ENCODE measurements around the gene CDHR4.
"Not testable (repeated sequence)": the region's sequence is repeated elsewhere in the genome, so short reads cannot be mapped to it uniquely, and the experiment has no call there.

CDHR4 gene

GRCh38 chr3:49779358-49780079 is 20.2 kb downstream of the CDHR4 start:
- no peak for DNase-seq

- not testable (repeated sequence) for DNase-seq
These were observed 23.6 kb downstream of the CDHR4 start for GRCh38 chr3:49776101-49776500.

- no peak for DNase-seq
These were observed 24.1 kb downstream of the CDHR4 start for GRCh38 chr3:49775538-49775937.

GRCh38 chr3:49772703-49773102 is 27.0 kb downstream of the CDHR4 start:
- DNase-seq: no peak

- no peak for DNase-seq
These were observed 28.2 kb downstream of the CDHR4 start for GRCh38 chr3:49771340-49771938.

GRCh38 chr3:49769926-49770325 is 29.7 kb downstream of the CDHR4 start:
- no peak for DNase-seq

- DNase-seq: no peak
These were observed 30.3 kb downstream of the CDHR4 start for GRCh38 chr3:49769286-49769915.

GRCh38 chr3:49763981-49764380 is 35.7 kb downstream of the CDHR4 start:
- no peak for DNase-seq

GRCh38 chr3:49761661-49762060 is 38.0 kb downstream of the CDHR4 start:
- no peak for DNase-seq

GRCh38 chr3:49759226-49759625 is 40.4 kb downstream of the CDHR4 start:
- DNase-seq: no peak

- DNase-seq: no peak
These were observed 42.5 kb downstream of the CDHR4 start for GRCh38 chr3:49757197-49757596.

GRCh38 chr3:49756036-49756435 is 43.6 kb downstream of the CDHR4 start:
- DNase-seq: no peak

- no peak for DNase-seq
These were observed 45.1 kb downstream of the CDHR4 start for GRCh38 chr3:49754536-49754935.

GRCh38 chr3:49751501-49751900 is 48.2 kb downstream of the CDHR4 start:
- DNase-seq: no peak

- no peak for DNase-seq
These were observed 49.6 kb downstream of the CDHR4 start for GRCh38 chr3:49750056-49750455.

GRCh38 chr3:49748874-49749273 is 50.8 kb downstream of the CDHR4 start:
- DNase-seq: not testable (repeated sequence)

GRCh38 chr3:49747792-49748480 is 51.7 kb downstream of the CDHR4 start:
- no peak for DNase-seq

GRCh38 chr3:49745986-49746385 is 53.7 kb downstream of the CDHR4 start:
- DNase-seq: no peak
